OCI-LY7 (cell line): ENCODE data around the gene TLR5. TPM values are rescaled to one million over a fixed set of nuclear protein-coding genes. Genes with fewer than 3 reads are reported as not detected.

Experiments used
- BruUV-seq: library from RNA; stranded (reverse); fragments of 400-500 nt; replicated peaks from 2 replicates; lab custom pipeline; 2021; lab: Mats Ljungman, UMichigan
- CTCF ChIA-PET: fragments of 300-600 bp; sonication (Branson Sonifier 250); formaldehyde crosslinking; loops from one replicate; lab custom pipeline; 2022; ENCODE audit warnings: antibody characterized with exemption; ENCODE audit not compliant: unreplicated experiment; lab: Charles Lee
- POLR2A ChIA-PET: fragments of 300-600 bp; sonication (Branson Sonifier 250); formaldehyde crosslinking; loops from one replicate; lab custom pipeline; 2022; ENCODE audit warnings: antibody characterized with exemption; lab: Charles Lee
- DNase-seq: peaks from one replicate; pipeline ENCODE4 v3.0.0-alpha.2; 2015; ENCODE audit warnings: low spot score
- H2AFZ ChIP-seq: fragments of 200-600 bp; sonication (generic), shearing (Covaris generic); 2 replicates; pipeline ENCODE4 v1.6.1; 2014; ENCODE audit warnings: mild to moderate bottlenecking, antibody characterized with exemption, low read length, moderate library complexity
- H3K27ac ChIP-seq: fragments of 200-600 bp; sonication (generic); 2 replicates; pipeline ENCODE4 v1.5.1; 2014; ENCODE audit warnings: mixed run types, low read depth, mild to moderate bottlenecking, moderate library complexity, low read length, inconsistent platforms; ENCODE audit not compliant: poor library complexity, severe bottlenecking
- H3K36me3 ChIP-seq: fragments of 200-600 bp; sonication (generic); 2 replicates; pipeline ENCODE4 v1.6.1; 2014; ENCODE audit warnings: mild to moderate bottlenecking, antibody characterized with exemption, low read length, moderate library complexity, mixed read lengths; ENCODE audit not compliant: insufficient read depth
- H3K4me1 ChIP-seq: fragments of 200-600 bp; sonication (generic); 2 replicates; pipeline ENCODE4 v1.5.1; 2014; ENCODE audit warnings: mild to moderate bottlenecking, low read length; ENCODE audit not compliant: insufficient read depth, poor library complexity, severe bottlenecking
- H3K4me2 ChIP-seq: fragments of 200-600 bp; sonication (generic); 2 replicates; pipeline ENCODE4 v1.6.1; 2014; ENCODE audit warnings: mild to moderate bottlenecking, low read length
- H3K4me3 ChIP-seq: fragments of 200-600 bp; sonication (generic); 2 replicates; pipeline ENCODE4 v1.5.1; 2014; ENCODE audit warnings: mild to moderate bottlenecking, low read depth, low read length; ENCODE audit not compliant: poor library complexity, severe bottlenecking
- H3K79me2 ChIP-seq: fragments of 200-600 bp; sonication (generic); 2 replicates; pipeline ENCODE4 v1.6.1; 2016; ENCODE audit warnings: low read depth, mild to moderate bottlenecking, low read length, moderate library complexity, mixed read lengths; ENCODE audit not compliant: insufficient read depth
- H3K9me2 ChIP-seq: fragments of 200-600 bp; sonication (generic); 2 replicates; pipeline ENCODE4 v1.6.1; 2016; ENCODE audit warnings: mild to moderate bottlenecking, low read length, mixed read lengths; ENCODE audit not compliant: insufficient read depth
- H3K9me3 ChIP-seq: fragments of 200-600 bp; sonication (generic); 2 replicates; pipeline ENCODE4 v1.6.1; 2014; ENCODE audit warnings: mild to moderate bottlenecking, mixed run types, low read length, mixed read lengths
- H4K20me1 ChIP-seq: fragments of 200-600 bp; sonication (generic); 2 replicates; pipeline ENCODE4 v1.6.1; 2014; ENCODE audit warnings: mild to moderate bottlenecking, antibody characterized with exemption, low read length, moderate library complexity, mixed read lengths; ENCODE audit not compliant: insufficient read depth
- CTCF ChIP-seq: fragments of 200-600 bp; sonication (generic); conservative IDR thresholded peaks from 2 replicates; pipeline ENCODE4 v1.5.1; 2014; ENCODE audit warnings: mild to moderate bottlenecking, antibody characterized with exemption, low read length, moderate library complexity, mixed read lengths
- EZH2phosphoT487 ChIP-seq: fragments of 200-600 bp; sonication (generic); IDR thresholded peaks from 2 replicates; pipeline ENCODE4 v1.6.1; 2018; ENCODE audit warnings: low read depth, borderline replicate concordance, mild to moderate bottlenecking, mixed run types, antibody characterized with exemption, low read length, moderate library complexity, mixed read lengths
- intact Hi-C: fragments of 100-400 bp; cut with micrococcal nuclease; formaldehyde crosslinking; loops from one replicate; pipeline ENCODE4 v1.10.0; 2022; ENCODE audit not compliant: unreplicated experiment
- total RNA-seq, 2 experiments: library from RNA; depleted of rRNA in 1 of 2; stranded (reverse); fragments of >200 nt in 1 of 2; shearing (Covaris generic) in 1 of 2; gene quantifications; 2 replicates each; pipeline ENCODE4 v1.2.3, GENCODE V29; 2014 to 2022

The TLR5 gene
- total RNA-seq, 2 experiments from 2014 or later, result not detected

GRCh38 chr1:223074445-223075300 lies 68.4 kb downstream of the TLR5 start:
- Histone ChIP-seq H3K79me2 (no peaks in the 10 kb centered on the region), H2AFZ (no peak overlapping the region), H3K36me3 (no peaks in the 10 kb centered on the region), H3K4me3 (no peak overlapping the region), H3K4me2 (no peak overlapping the region), H4K20me1 (no peaks in the 10 kb centered on the region), H3K27ac (no peak overlapping the region), H3K9me2 (no peaks in the 10 kb centered on the region), H3K4me1 (no peaks in the 10 kb centered on the region), H3K9me3 (no peaks in the 10 kb centered on the region)
- intact Hi-C loops, result no loop called here
- TF ChIP-seq EZH2phosphoT487, result no peak
- no peak for TF ChIP-seq CTCF
- BruUV-seq, result no TSS peak
- ChIA-PET POLR2A (no interaction called here), CTCF (no interaction called here)
- no peak for DNase-seq

GRCh38 chr1:223068900-223069665 lies 74.0 kb downstream of the TLR5 start:
- Histone ChIP-seq H3K9me2 (no peaks in the 10 kb centered on the region), H3K27ac (no peak overlapping the region), H3K79me2 (no peaks in the 10 kb centered on the region), H3K9me3 (no peaks in the 10 kb centered on the region), H3K4me1 (no peaks in the 10 kb centered on the region), H4K20me1 (no peaks in the 10 kb centered on the region), H3K36me3 (no peaks in the 10 kb centered on the region), H2AFZ (no peak overlapping the region), H3K4me2 (no peak overlapping the region), H3K4me3 (no peak overlapping the region)
- intact Hi-C loops, result no loop called here
- ChIA-PET CTCF (no interaction called here), POLR2A (interaction anchor here (0.5 to 1.4 kb wide), 5 partner anchors 12 to 325 kb away, joined by 3 to 7 read pairs (median 5); no protein-coding TSS in a partner anchor)
- no TSS peak for BruUV-seq
- DNase-seq, result no peak
- TF ChIP-seq CTCF, result no peak
- TF ChIP-seq EZH2phosphoT487, result no peak
